HG02973 (cell line): Measurements from ENCODE around the gene NKAIN2.
"Not testable (repeated sequence)": the region's sequence is repeated elsewhere in the genome, so short reads cannot be mapped to it uniquely, and the experiment has no call there.

Experiments used
- ATAC-seq: cut with Tn5 transposase; IDR thresholded peaks from one replicate; pipeline ENCODE4 v1.9.1; 2021; ENCODE audit warnings: moderate library complexity; ENCODE audit not compliant: unreplicated experiment

The NKAIN2 gene

DNA sequence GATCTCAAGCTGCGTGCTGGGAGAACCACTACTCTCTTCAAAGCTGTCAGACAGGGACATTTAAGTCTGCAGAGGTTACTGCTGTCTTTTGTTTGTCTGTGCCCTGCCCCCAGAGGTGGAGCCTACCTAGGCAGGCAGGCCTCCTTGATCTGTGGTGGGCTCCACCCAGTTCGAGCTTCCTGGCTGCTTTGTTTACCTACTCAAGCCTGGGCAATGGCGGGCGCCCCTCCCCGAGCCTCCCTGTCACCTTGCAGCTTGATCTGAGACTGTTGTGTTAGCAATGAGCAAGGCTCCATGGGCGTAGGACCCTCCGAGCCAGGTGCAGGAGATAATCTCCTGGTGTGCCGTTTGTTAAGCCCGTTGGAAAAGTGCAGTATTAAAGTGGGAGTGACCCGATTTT lies 609.0 kb downstream of the NKAIN2 start:
- not testable (repeated sequence) for ATAC-seq

DNA sequence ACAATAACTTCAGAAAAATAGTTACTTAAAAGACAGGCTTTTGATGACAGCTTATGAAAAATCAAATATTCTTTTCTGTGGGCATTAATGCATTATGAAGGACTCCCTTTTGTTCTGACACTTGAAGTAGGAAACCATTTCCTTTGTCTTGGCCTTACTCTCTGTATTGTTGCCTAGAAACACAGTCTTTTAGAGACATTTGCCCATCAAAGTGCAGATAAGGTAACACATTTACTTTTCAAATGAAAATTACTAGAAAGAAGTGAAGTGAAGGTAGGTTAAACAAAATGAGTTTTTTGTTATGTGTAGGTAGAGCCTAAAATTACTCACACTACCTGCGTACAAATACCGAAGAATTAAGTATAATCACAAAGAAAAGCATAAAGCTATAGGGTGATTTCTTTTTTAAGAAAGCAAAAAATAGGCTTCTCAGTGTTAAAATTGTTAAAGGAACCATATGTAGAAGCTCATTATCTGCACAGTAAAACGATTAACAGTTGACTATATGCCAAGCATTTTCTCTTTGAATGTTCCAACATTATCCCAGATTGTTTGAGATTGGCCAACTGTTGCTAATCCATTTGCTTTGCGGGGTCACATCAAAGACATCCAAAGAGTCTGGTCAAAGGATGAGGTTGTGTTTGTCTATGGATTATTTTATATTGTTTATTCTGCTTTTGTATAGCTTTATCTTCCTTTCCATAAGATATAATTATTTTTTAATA lies 616.6 kb downstream of the NKAIN2 start:
- no peak for ATAC-seq

DNA sequence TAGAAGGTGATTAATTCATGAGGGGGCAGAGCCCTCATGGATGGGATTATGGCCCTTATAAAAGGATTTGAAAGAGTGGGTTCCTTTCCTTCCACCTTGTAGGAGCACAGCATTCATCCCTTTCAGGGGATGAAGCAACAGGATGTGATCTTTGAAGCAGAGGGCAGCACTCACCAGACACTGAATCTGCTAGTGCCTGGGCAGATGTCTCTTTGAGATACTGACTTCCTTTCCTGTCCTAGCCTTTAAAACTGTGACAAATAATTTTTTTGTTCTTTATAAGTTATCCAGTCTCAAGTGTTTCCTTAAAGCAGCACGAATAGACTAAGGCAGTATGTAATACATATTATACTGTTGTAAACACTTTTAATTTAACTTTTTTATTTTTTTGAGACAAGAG lies 620.0 kb downstream of the NKAIN2 start:
- no peak for ATAC-seq

DNA sequence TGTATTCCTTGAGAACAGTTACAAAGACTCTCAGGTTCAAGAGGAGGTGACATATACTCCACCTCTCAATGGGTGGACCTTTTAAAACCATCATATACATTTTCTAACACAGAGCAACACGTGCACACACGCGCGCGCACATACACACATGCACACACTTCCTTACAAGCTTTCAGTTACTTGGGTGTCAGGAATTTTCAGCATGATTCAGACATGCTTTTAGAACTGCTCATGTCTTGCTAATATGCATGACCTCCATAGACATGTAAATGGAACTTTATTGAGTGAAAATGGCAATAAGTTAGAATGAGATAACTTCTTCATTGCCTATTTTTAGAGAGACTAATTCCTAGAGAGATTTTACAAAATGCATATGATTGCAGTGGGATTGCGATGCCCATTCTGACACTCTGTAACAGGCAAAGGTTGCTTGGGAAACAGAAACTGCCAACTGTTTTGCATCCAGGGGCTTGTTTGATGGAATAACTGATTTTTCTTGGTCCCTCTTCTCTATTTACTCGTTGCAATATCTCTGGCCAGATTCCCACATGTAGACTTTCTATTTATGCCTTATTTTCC lies 627.2 kb downstream of the NKAIN2 start:
- no peak for ATAC-seq

DNA sequence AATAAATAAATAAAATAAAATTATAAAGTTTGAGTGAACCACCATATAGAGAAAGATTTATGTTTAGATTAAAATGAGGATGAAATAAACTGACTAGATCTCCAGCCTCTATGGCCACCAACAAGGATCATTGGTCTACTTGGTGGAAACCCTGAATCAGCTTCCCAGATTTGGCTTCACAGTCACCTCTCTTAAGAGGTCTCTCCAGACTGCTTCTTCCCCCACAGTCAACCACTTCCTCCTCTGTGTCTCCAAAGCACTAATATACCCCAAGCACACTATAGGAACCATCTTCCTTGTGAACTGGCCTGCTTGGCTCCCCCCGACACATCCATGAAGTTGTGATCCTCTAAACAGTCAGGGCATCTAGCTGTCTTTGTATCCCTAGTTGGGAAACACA lies 629.0 kb downstream of the NKAIN2 start:
- ATAC-seq: no peak

DNA sequence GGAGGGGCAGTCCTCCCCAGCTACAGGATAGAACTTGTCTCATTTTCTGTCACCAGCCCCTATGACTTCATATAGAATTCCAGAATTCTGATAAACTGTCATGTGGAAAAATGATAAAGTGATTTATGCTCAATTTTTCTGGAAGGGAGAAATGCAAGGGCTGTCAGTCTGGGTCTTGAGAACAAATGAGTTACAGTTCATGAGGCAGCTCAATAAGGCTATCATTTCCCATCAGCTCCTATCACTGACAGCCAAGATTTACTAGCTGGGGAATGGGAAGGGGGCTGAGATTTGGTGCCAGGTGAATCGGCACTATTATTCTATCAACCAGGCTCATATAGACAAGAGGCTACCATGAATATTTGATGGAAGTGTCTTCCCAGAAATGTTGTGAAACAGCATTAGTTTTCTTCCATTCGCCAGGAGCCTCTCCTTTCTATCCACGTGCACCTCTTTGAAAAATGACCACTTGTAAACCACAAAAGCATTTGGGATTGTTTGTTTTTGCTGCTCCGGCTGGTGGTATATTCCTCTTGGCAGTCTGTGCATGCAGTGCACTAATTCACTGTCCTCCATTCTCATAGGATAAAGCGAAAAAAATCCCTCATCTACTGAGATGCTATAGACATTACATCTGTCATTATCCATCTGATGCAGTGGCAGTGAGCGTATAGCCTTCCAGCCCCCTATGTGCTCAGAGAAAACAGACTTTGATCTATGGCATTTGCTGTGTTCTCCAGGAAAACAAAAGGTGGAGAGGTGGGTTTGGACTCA lies 629.9 kb downstream of the NKAIN2 start:
- no peak for ATAC-seq

- no peak for ATAC-seq
Measured at GRCh38 chr6:124434421-124434820, 630.8 kb downstream of the NKAIN2 start.

GRCh38 chr6:124436803-124437202 lies 633.1 kb downstream of the NKAIN2 start:
- no peak for ATAC-seq

GRCh38 chr6:124438546-124439065 lies 634.9 kb downstream of the NKAIN2 start:
- no peak for ATAC-seq

GRCh38 chr6:124441450-124441849 lies 637.8 kb downstream of the NKAIN2 start:
- no peak for ATAC-seq

DNA sequence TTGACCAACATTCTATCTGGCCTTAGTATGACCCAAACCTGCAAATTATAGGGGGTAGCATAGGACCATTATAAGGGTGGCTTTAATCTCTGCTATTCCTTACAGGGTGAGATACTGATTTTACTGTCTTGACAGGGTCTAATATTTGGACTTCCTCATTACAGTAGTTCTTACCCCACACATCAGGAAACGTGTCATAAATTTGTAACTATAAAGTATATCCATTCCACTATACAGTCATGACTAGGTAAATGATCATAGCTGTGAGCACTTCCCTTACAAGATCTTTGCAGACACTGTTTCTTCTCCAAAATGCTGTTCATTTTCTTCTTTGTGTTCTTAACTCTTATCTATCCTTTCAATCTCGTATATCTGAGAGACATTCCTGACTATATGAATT lies 639.9 kb downstream of the NKAIN2 start:
- ATAC-seq: no peak

DNA sequence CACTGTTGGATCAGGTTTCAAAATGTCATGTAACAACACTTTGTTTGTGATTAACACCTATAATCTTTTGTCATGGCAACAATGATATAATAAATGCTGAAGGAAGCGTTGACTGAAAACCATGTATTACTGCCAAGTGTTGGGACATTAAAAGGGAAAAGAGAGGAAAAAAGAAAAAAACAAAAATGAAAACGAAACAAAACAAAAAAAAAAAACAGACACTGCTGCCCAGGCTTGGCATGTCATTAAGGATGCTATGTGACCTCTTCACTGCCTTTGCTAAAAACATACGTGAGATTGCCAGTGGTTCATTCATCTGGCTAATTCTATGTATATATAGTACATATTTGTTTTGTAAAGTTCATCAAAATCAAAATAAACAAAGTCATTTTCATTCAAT lies 641.9 kb downstream of the NKAIN2 start:
- ATAC-seq: no peak

DNA sequence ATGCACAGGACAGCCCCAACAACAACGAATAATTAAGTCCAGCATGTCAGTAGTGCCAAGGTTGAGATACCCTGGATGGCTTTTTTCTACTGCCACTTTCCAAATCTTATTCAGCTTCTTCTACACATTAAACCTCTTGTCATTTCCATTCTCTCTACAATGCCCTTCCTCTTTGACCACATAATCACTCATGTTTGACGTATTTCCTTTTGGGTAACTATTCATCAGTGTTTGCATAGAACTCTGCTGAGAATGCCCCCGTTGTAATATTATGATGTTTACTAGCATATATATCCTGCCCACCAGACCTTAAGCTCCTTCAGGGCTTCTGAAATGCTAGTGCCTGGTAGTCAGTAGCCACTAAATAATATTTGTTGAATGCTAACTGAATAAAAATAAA lies 643.3 kb downstream of the NKAIN2 start:
- no peak for ATAC-seq

- no peak for ATAC-seq
Measured at GRCh38 chr6:124459268-124459667, 655.6 kb downstream of the NKAIN2 start.

DNA sequence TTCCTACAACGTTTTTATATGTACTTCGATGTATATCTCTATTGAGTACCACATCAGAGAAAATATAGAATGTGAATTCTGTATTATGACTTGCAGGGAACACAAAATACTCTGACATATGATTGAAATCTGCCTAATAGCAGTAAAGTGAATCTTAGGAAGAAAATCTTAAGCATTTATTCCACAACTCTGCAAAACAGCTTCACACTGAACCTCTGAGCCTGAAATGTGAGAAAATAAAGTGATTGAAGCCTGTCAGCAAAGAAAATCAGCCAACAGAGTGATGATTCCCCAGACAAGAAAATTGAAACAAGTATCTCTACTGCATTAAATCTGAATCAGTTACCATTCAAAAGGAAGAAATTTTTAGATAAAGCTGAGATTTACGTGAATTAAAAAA lies 659.1 kb downstream of the NKAIN2 start:
- ATAC-seq: no peak

GRCh38 chr6:124463271-124463670 lies 659.6 kb downstream of the NKAIN2 start:
- no peak for ATAC-seq

DNA sequence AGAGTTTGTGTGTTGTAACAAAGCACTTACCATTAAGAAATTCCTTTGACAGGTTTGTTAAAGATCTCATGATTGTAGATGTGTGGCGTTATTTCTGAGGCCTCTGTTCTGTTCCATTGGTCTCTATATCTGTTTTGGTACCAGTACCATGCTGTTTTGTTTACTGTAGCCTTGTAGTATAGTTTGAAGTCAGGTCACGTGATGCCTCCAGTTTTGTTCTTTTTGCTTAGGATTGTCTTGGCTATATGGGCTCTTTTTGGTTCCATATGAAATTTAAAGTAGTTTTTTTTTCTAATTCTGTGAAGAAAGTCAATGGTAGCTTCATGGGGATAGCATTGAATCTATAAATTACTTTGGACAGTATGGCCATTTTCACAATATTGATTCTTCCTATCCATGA lies 660.9 kb downstream of the NKAIN2 start:
- ATAC-seq: not testable (repeated sequence)

- no peak for ATAC-seq
Measured at GRCh38 chr6:124466949-124467348, 663.3 kb downstream of the NKAIN2 start.

DNA sequence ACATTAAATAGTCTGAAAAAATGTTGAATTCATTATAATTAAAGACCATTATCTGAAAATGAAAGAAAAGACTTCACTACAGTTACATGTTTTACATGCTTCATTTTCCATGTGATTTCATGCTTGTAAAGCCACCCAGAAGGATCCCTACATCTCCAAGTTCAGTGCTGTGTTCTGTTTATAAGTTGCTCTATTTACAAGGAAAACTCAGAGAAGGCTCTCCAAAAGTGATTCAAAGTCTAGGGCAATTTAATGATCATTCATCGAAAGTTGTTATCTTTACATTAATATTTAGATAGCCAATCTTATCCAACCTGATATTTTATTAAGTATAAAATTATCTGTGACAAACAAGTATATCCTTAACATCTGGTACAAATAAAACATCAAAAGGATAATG lies 663.7 kb downstream of the NKAIN2 start:
- no peak for ATAC-seq

DNA sequence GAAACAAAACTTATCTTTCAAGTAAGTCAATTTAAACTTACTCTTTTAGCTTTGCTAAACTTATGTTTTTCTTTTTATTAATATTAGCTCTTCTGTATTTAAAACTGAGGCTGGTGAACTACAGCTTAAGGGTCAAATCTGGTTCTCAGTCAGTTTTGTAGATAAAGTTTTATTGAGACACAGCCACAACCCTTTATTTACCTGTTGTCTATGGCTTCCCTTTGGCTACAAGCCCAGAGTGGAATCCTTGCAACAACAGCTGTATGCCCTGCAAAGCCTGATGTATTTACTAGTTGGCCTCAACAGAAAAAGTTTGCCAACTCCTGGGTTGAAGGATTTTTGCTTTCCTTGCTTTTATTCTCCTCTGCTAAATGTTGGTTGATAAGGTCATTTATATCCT lies 667.1 kb downstream of the NKAIN2 start:
- no peak for ATAC-seq

GRCh38 chr6:124475176-124475575 lies 671.5 kb downstream of the NKAIN2 start:
- ATAC-seq: no peak

GRCh38 chr6:124478906-124479305 lies 675.2 kb downstream of the NKAIN2 start:
- no peak for ATAC-seq
